Common myeloid progenitor, CD34-positive (primary cell): ENCODE measurements around the gene DCXR.
A peak's percentile ranks its signal among the peaks of the same experiment; 100 is the strongest.

Experiments used
- CTCF ChIA-PET: fragments of 350-600 bp; sonication (Branson Sonifier 250); formaldehyde crosslinking; loops from one replicate; lab custom pipeline; 2021; ENCODE audit warnings: antibody characterized with exemption; lab: Charles Lee
- POLR2A ChIA-PET: fragments of 350-600 bp; sonication (Branson Sonifier 250); formaldehyde crosslinking; loops from one replicate; lab custom pipeline; 2021; ENCODE audit warnings: antibody characterized with exemption; lab: Charles Lee
- DNase-seq, 3 donors: peaks; one replicate each; pipeline versions ENCODE4 v3.0.0 to v3.0.0-alpha.2; 2013
- H3K27ac ChIP-seq, 2 experiments: 1 replicate in 1 of 2; 2 replicates in 1 of 2; pipeline ENCODE4 v1.7.0; 2013; ENCODE audit warnings: inconsistent platforms in 2 of 2, low read length in 2 of 2, mild to moderate bottlenecking in 2 of 2, low read depth in 1 of 2, moderate library complexity in 1 of 2; ENCODE audit not compliant: severe bottlenecking in 2 of 2, insufficient read depth in 1 of 2, poor library complexity in 1 of 2
- H3K27me3 ChIP-seq, 5 experiments: replicated peaks in 2 of 5; 1 replicate in 3 of 5; 2 replicates in 2 of 5; pipeline versions ENCODE4 v1.6.1 to v1.7.0; 2013; ENCODE audit warnings: low read length in 4 of 5, mild to moderate bottlenecking in 2 of 5, moderate library complexity in 2 of 5, inconsistent platforms in 1 of 5; ENCODE audit not compliant: insufficient read depth in 5 of 5, control insufficient read depth in 4 of 5
- H3K36me3 ChIP-seq, 4 experiments: 1 replicate in 2 of 4; 2 replicates in 2 of 4; pipeline versions ENCODE4 v1.6.1 to v1.7.0; 2013; ENCODE audit warnings: low read length in 3 of 4, control low read depth in 1 of 4, mild to moderate bottlenecking in 1 of 4; ENCODE audit not compliant: control insufficient read depth in 4 of 4, insufficient read depth in 4 of 4
- H3K4me1 ChIP-seq, 4 experiments: 1 replicate in 3 of 4; 2 replicates in 1 of 4; pipeline versions ENCODE4 v1.6.1 to v1.7.1; 2013; ENCODE audit warnings: low read length in 3 of 4, mild to moderate bottlenecking in 3 of 4, control low read depth in 1 of 4, inconsistent platforms in 1 of 4, moderate library complexity in 1 of 4; ENCODE audit not compliant: control insufficient read depth in 4 of 4, insufficient read depth in 4 of 4; ENCODE audit errors: control extremely low read depth in 1 of 4
- H3K4me3 ChIP-seq, 7 experiments: 1 replicate in 4 of 7; 2 replicates in 3 of 7; pipeline versions ENCODE4 v1.5.1 to v1.7.0; 2013; ENCODE audit warnings: mild to moderate bottlenecking in 7 of 7, low read length in 6 of 7, moderate library complexity in 6 of 7, inconsistent platforms in 2 of 7, low read depth in 2 of 7, control low read depth in 1 of 7; ENCODE audit not compliant: insufficient read depth in 4 of 7, control insufficient read depth in 1 of 7; ENCODE audit errors: extremely low read depth in 1 of 7
- H3K9me3 ChIP-seq, 5 experiments: 1 replicate in 4 of 5; 2 replicates in 1 of 5; pipeline versions ENCODE4 v1.6.1 to v1.7.1; 2013; ENCODE audit warnings: low read length in 4 of 5, mild to moderate bottlenecking in 2 of 5, inconsistent platforms in 1 of 5, low read depth in 1 of 5, moderate library complexity in 1 of 5; ENCODE audit not compliant: control insufficient read depth in 4 of 5, insufficient read depth in 2 of 5; ENCODE audit errors: control extremely low read depth in 1 of 5
- WGBS: methylation state at CpG from one replicate; pipeline ENCODE4 v1.1.5; 2013; ENCODE audit not compliant: insufficient coverage; 5-methylcytosine and 5-hydroxymethylcytosine counted together

Gene DCXR

DNA sequence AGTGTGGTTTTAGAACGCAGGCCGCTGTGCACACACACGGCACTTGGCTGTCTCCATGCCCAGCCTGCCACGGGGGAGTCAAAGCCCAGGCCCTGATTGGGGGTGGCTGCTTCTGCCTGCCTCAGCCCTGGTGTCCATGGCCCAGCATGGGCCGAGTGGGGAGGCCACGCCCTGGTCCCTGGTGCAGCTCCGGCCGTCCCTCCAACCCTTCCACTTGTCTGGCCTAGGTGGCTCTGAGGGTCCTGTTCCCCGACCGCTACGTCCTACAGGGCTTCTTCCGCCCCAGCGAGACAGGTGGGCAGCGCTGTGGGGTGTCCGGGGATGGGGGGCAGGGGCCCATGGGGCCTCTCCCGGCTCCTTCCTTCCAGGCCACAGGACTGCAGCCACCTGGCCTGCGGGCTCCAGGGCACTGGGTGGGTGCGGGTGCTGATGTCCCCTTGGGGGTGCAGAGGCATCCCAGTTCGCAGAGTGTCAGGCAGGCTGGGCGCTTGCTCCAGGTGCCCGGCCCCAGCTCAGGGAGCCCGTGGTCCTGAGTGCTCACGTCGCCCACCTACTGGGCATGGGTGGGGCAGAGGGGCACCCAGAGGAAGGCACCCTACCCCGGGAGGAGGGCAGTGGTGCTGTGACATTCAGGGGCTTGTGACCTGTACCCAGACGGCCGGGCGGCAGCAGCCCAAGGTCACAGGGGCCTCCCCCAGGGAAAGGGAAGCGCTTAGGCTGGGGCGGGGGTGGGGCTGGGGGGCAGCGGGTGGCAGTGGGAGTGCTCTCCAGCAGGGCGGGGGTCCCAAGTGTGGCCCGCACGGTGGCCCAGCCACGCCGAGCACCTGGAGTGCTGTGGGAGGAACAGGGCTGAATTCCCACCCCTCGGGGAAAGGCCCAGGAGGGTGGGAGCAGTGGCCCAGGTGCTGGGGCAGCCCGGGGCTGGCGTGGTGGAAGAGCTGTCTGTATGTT is 26.6 kb downstream of the DCXR start:
- no peak overlapping the region for H3K4me3 ChIP-seq
- WGBS: 96% methylated on average over 32 of the region's 39 CpGs
- ChIA-PET POLR2A (no interaction called here), CTCF (interaction anchor here (1.0 to 5.2 kb wide), 4 partner anchors 9 to 52 kb away, joined by 3 to 30 read pairs (median 4); partner anchors contain the start of genes CENPX and LRRC45)
- H3K27me3 ChIP-seq: no peaks in the 10 kb centered on the region
- peaks cover 0 to 2% (median 1%) of the 10 kb centered on the region in 4 experiments for H3K36me3 ChIP-seq
- no peak overlapping the region for H3K27ac ChIP-seq
- no peak for DNase-seq
- peaks cover 0 to 41% (median 35%) of the 10 kb centered on the region in 4 experiments for H3K4me1 ChIP-seq
- no peaks in the 10 kb centered on the region for H3K9me3 ChIP-seq

DNA sequence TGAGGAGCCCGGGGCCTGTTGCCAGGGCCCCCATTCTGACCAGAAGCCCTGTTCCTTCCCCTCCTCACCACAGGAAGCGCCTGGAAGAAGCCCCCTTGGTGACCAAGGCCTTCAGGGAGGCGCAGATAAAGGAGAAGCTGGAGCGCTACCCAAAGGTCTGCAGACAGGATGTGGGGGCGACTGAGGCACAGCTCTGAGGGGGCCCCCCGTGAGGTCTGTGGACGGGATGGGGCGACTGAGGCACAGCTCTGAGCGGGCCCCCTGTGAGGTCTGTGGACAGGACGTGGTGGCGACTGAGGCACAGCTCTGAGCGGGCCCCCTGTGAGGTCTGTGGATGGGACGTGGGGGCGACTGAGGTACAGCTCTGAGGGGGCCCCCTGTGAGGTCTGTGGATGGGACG is 28.1 kb downstream of the DCXR start:
- POLR2A ChIA-PET: no interaction called here
- Histone ChIP-seq H3K27ac (no peak overlapping the region), H3K9me3 (no peaks in the 10 kb centered on the region), H3K4me1 (peaks cover 0 to 47% (median 35%) of the 10 kb centered on the region in 4 experiments), H3K4me3 (no peak overlapping the region), H3K27me3 (no peaks in the 10 kb centered on the region), H3K36me3 (peaks cover 0 to 2% (median 1%) of the 10 kb centered on the region in 4 experiments)
- WGBS: 74% methylated on average over 14 of the region's 15 CpGs
- CTCF ChIA-PET: interaction anchor here (0.7 to 5.2 kb wide), 6 partner anchors 12 to 136 kb away, joined by 3 to 30 read pairs (median 4); partner anchors contain the start of genes CENPX and LRRC45
- peak in 1 of 3 donors; percentile 21 for DNase-seq

- no peak for DNase-seq
- ChIA-PET POLR2A (no interaction called here), CTCF (interaction anchor here (0.7 to 5.2 kb wide), 6 partner anchors 12 to 135 kb away, joined by 3 to 30 read pairs (median 4); partner anchors contain the start of genes CENPX and LRRC45)
- Histone ChIP-seq H3K36me3 (peaks cover 0 to 2% (median 1%) of the 10 kb centered on the region in 4 experiments), H3K27ac (no peak overlapping the region), H3K27me3 (no peaks in the 10 kb centered on the region), H3K4me3 (no peak overlapping the region), H3K9me3 (no peaks in the 10 kb centered on the region), H3K4me1 (peaks cover 0 to 47% (median 34%) of the 10 kb centered on the region in 4 experiments)
- 91% methylated on average over 24 of the region's 28 CpGs for WGBS
Observed at GRCh38 chr17:82008941-82009405, 28.5 kb downstream of the DCXR start.

- Histone ChIP-seq H3K36me3 (peaks cover 0 to 2% (median 1%) of the 10 kb centered on the region in 4 experiments), H3K4me3 (no peak overlapping the region), H3K27me3 (no peaks in the 10 kb centered on the region), H3K9me3 (no peaks in the 10 kb centered on the region), H3K4me1 (peaks cover 0 to 44% (median 28%) of the 10 kb centered on the region in 4 experiments), H3K27ac (no peak overlapping the region)
- CTCF ChIA-PET: interaction anchor here (1.7 to 5.2 kb wide), 3 partner anchors 13 to 53 kb away, joined by 5 to 30 read pairs (median 5); partner anchors contain the start of genes CENPX and LRRC45
- POLR2A ChIA-PET: no interaction called here
- over 99% methylated on average over 12 of the region's 26 CpGs for WGBS
- DNase-seq: no peak
Observed at GRCh38 chr17:82008258-82008940, 29.1 kb downstream of the DCXR start.

- CTCF ChIA-PET: interaction anchor here (5.2 kb wide), 1 partner anchor 14 kb away, joined by 30 read pairs; the partner anchor contains the start of genes CENPX and LRRC45
Observed at GRCh38 chr17:82007495-82008257, 29.8 kb downstream of the DCXR start.

GRCh38 chr17:82007228-82007494 is 30.3 kb downstream of the DCXR start:
- POLR2A ChIA-PET: no interaction called here

More at GRCh38 chr17:82007495-82008257, 29.8 kb downstream of the DCXR start:
- Histone ChIP-seq H3K27me3 (no peaks in the 10 kb centered on the region), H3K4me1 (peaks cover 0 to 37% (median 22%) of the 10 kb centered on the region in 4 experiments), H3K9me3 (no peaks in the 10 kb centered on the region), H3K36me3 (peaks cover 0 to 2% (median 1%) of the 10 kb centered on the region in 4 experiments), H3K27ac (no peak overlapping the region), H3K4me3 (no peak overlapping the region)
- POLR2A ChIA-PET: no interaction called here
- WGBS: 95% methylated on average over 21 of the region's 30 CpGs
- DNase-seq: no peak

More at GRCh38 chr17:82007228-82007494, 30.3 kb downstream of the DCXR start:
- no peak overlapping the region for H3K27ac ChIP-seq
- H3K27me3 ChIP-seq: no peaks in the 10 kb centered on the region
- H3K9me3 ChIP-seq: no peaks in the 10 kb centered on the region
- H3K4me1 ChIP-seq: peaks cover 0 to 31% (median 17%) of the 10 kb centered on the region in 4 experiments
- peaks cover 0 to 2% (median 1%) of the 10 kb centered on the region in 4 experiments for H3K36me3 ChIP-seq
- WGBS: 100% methylated on average over 5 of the region's 6 CpGs
- CTCF ChIA-PET: interaction anchor here (0.6 to 5.2 kb wide), 2 partner anchors 14 to 32 kb away, joined by 3 to 30 read pairs; partner anchors contain the start of genes CENPX and LRRC45
- DNase-seq: no peak
- no peak overlapping the region for H3K4me3 ChIP-seq
